Suppressor macrophage (primary cell): ENCODE data around the gene RDH13.
"Not testable (repeated sequence)": the region's sequence is repeated elsewhere in the genome, so short reads cannot be mapped to it uniquely, and the experiment has no call there.

Source experiments
- DNase-seq, 4 experiments: peaks; one replicate each; pipeline ENCODE4 v3.0.0-alpha.2; 2020 to 2022
- total RNA-seq, 17 experiments: gene quantifications; one replicate each; lab custom pipeline; 2026; ENCODE audit warnings: mixed read lengths in 6 of 17, inconsistent platforms in 3 of 17; lab: John Stamatoyannopoulos, UW

RDH13 gene, protein sequence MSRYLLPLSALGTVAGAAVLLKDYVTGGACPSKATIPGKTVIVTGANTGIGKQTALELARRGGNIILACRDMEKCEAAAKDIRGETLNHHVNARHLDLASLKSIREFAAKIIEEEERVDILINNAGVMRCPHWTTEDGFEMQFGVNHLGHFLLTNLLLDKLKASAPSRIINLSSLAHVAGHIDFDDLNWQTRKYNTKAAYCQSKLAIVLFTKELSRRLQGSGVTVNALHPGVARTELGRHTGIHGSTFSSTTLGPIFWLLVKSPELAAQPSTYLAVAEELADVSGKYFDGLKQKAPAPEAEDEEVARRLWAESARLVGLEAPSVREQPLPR
- 0.42 to 10.1 (median 5.2) reads per million in 17 experiments for total RNA-seq

- DNase-seq: peak; percentile 97 to 99 (median 98)
Observed at GRCh38 chr19:55062735-55063491, at the start of gene RDH13. RDH13 (minus strand) TSS chr19:55063148; CDS start chr19:55063032, 116 bp downstream.

GRCh38 chr19:55112246-55112776 lies 49.4 kb upstream of the RDH13 start:
- no peak for DNase-seq

GRCh38 chr19:55111238-55111831 lies 48.4 kb upstream of the RDH13 start:
- DNase-seq: no peak

DNA sequence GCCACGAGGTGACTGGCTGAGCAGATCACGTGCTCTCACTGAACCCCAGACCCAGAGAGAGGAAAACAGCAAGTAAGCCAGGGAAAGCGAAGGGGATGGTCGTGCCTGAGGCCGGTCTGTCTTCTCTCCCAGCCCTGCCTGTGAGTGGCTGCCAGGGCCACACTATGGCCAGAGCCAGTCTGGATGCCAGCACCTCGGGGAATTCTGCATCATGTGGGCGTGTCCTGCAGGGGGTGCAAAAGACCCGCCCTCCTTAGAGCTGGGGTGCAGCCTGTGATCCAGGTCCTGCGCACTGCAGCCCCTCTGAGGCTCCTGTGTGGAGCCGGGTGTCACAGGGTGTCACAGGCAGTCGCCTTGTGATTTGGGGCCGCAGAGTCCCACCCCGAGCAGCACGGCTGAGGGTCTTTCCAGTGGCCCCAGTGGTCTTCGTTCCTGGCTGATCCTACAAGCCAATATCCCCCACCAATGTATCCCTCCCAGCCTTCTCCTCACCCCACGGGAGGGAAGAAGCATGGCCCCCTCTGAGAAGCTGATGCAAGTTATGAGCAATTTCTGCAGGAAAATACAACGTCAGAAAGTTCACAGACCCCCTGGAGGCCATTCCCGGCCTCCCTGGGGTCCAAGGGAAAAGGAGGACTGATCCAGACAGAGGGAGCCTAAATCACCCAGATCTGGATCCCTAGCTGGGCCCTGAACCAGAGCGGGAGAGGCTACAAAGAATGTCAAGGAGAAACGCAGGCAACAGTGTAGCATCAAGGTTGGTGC lies 46.8 kb upstream of the RDH13 start:
- no peak for DNase-seq

DNA sequence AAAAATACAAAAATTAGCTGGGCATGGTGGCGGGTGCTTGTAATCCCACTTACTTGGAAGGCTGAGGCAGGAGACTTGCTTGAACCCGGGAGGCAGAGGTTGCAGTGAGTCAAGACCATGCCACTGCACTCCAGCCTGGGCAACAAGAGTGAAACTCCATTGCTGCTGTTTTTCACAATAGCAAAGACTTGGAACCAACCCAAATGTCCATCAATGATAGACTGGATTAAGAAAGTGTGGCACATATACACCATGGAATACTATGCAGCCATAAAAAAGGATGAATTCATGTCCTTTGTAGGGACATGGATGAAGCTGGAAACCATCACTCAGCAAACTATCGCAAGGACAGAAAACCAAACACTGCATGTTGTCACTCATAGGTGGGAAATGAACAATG lies 44.3 kb upstream of the RDH13 start:
- DNase-seq: not testable (repeated sequence)

GRCh38 chr19:55106591-55106990 lies 43.6 kb upstream of the RDH13 start:
- DNase-seq: no peak

DNA sequence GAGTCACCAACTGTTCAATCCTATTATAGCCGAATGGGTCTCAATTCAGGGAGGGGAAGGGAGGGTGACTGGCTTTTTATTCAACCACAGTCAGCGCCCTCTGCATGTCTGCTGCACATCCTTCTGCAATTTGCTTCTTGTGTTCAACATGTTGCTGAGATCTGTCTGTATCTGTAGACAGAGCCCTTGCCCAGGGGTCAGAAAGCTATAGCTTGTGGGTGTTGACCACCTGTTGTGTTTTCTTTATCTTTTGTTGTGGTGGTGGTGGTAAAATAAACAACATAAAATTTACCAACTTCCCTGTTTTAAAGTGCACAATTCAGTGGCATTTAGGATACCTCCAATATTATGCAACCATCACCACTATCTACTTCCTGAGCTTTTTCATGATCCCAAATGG lies 42.3 kb upstream of the RDH13 start:
- DNase-seq: no peak

- DNase-seq: no peak
Observed at GRCh38 chr19:55103190-55103589, 40.2 kb upstream of the RDH13 start.

DNA sequence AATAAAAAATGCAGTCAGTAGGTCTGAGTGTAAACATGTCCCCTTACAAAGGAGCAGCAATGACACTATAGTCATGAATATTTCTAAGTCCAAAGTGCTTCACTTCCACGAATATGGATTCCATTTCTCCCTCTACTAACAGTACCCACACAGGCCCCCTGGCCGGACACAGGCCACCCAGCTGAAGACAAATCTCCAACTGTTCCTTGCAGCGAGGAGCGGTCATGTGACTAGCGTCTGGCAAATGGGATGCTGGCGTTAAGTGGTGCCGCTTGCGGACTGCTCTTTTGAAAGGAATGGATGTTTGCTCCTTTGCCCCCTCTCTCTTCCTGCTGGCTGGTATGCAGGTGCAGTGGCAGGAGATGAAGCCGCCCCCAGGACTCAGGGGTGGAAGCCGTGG lies 38.3 kb upstream of the RDH13 start:
- DNase-seq: no peak

DNA sequence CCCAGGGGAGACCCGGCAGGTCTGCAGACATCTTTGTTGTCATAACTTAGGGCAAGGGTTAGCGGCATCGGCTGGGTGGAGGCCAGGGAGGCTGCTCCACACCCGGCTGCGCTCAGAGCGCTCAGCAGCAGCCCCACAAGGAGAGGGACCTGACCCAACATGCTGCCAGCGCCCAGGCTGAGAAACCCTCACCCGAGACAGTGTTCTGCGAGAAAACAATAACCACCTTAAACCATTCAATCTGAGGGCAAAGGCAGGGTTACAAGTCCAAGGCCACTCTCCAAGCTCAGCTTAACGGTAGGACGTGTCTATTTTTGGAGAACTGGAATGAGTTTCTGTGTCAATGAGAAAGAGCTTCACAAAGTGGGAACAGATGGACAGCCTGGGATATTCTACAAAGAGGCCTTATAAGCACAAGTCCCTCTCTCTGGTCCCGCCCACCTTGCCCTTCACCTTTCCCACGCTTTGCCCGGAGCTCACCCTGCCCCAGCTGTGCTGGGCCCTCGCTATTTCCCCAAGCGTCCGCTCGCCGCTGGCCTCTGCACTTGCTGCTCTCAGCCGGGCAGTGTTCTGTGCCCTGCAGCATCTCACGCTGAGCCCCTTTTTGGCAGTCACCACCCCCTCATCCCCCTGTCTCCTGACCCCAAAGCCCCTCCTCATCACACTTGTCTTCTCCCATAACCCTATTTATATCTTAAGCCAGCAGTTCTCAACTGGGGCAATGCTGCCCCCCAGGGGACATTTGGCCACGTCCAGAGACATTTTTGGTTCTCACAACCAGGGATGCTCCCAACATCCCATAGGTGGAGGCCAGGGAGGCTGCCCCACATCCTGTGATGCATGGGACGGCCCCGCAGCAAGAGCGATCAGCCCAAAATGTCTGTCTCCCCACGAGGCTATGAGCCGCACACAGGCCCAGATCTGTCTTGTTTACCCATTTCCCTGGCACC lies 36.9 kb upstream of the RDH13 start:
- DNase-seq: peak in 3 of 4 experiments; percentile 33 to 50 (median 35)

- peak; percentile 56 to 74 (median 73) for DNase-seq
Observed at GRCh38 chr19:55098716-55099556, 36.0 kb upstream of the RDH13 start.

- peak; percentile 84 to 94 (median 92) for DNase-seq
Observed at GRCh38 chr19:55097864-55098715, 35.1 kb upstream of the RDH13 start.

DNA sequence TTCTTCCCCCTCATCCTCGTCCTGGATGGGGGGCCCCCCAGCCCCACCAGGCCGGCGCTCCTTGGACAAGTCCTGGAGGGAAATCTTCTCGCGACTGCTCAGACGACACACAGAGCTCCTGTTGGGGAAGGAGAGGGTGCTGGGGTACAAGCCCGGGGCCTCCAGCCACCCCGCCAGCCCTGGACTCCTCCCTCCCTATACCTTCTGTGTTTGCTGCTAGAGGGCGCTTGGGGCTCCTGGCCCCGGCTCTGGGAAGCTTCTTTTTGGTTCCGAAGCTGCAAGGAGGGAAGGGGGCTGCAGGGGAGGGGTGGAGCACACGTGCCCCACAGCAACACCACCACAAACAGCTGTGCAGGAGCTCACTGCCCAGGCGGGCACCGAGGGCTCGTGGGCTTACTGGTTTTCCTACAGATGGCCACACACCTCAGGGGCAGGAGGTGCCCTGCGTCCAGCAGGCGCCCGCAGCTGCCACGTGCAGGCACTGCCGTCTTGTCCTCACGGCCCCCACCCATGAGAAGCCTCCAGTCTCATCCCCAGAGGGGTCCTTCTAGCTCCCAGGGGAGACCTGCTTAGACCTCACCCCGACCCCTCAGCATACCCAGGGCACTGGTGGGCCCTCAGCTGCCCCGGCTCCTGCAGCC lies 33.2 kb upstream of the RDH13 start:
- no peak for DNase-seq

- peak in 1 of 4 experiments; percentile 5 for DNase-seq
Observed at GRCh38 chr19:55095260-55096060, 32.5 kb upstream of the RDH13 start.

- DNase-seq: peak in 1 of 4 experiments; percentile 1
Observed at GRCh38 chr19:55094456-55095259, 31.7 kb upstream of the RDH13 start.

DNA sequence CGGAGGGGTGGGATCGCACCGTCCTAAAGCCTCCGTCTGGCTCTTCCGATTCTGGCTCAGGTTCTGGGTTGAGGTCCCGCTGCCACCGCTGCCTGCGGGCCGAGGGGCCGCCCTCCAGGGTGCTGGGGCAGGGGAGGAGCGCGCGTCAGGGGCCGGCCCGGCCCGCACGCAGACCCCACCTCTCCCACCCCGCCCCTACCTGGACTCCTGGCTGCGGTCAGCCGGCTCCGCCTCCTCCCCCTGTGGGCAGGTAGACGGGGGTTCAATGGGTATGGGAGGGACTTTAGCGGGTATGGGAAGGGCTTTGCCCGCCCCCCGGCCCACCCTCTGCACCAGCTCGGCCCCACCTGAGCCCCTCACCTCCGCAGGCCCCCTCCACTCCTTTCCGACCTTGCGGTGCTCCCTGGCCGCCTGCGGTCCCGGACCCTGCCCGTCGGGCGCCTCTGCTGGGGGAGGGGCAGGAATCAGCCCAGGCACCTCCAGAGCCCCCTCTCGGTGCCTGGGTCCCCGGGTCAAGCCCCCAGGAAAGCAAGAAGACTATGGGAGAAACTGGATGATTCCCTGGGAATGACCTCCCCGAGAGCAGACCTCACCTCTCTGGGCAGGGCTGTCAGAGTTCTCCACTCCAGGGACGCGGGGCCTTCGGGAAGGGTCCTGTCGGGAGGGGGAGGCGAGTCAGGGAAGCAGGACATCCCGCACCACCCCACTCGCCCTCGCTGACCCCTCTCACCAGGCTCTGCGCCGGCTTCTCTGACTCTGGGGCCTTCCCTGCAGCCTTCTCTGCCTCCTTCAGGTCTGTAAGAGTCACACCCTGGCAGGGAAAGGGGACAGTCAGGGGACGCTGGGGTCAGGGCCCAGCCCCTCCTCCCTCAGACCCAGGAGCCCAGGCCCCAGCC lies 29.7 kb upstream of the RDH13 start:
- DNase-seq: no peak
